ENCODE measurements around the gene FAM216B. TPM values are rescaled to one million over a fixed set of nuclear protein-coding genes. Genes with fewer than 3 reads are reported as not detected.

FAM216B gene
- polyA plus RNA-seq, 1 of the 3 experiments (the other 2 are of a cell fraction) = not detected

- ChIA-PET POLR2A (no interaction called here), CTCF (no interaction called here)
- Histone ChIP-seq H2AFZ (ENCODE audit: low read depth) (0 out of 2 replicates have a peak overlapping the region, but pooled peaks have one; percentile 53), H3K9ac (no peak overlapping the region), H3K79me2 (ENCODE audit: insufficient read depth) (no peaks in the 10 kb centered on the region), H3K9me3 (no peaks in the 10 kb centered on the region), H3K27ac (ENCODE audit: low read depth in 2 of 2, low read length in 1 of 2) (no peak overlapping the region), H3K36me3 (replicated peaks in 1 of 2; ENCODE audit: control insufficient read depth in 1 of 2, insufficient read depth in 2 of 2, low read length in 1 of 2) (no peaks in the 10 kb centered on the region), H4K20me1 (ENCODE audit: insufficient read depth) (no peaks in the 10 kb centered on the region), H3K9me2 (no peaks in the 10 kb centered on the region), H3K4me1 (ENCODE audit: control insufficient read depth in 1 of 2, insufficient read depth in 2 of 2, low read depth in 1 of 2, low read length in 1 of 2) (peaks cover 0 to 2% of the 10 kb centered on the region in 2 experiments; a peak in 1 of 4 replicates), H3K4me3 (ENCODE audit: low read depth in 2 of 2, low read length in 1 of 2) (no peak overlapping the region), H3K27me3 (ENCODE audit: insufficient read depth) (no peaks in the 10 kb centered on the region), H3F3A (replicated peaks; ENCODE audit: insufficient read depth) (no peaks in the 10 kb centered on the region), H3K4me2 (no peak overlapping the region)
- 56% methylated on average over 1 of the region's 1 CpG for WGBS (ENCODE audit: low lambda C conversion rate)
- DNase-seq = peak; percentile 9
- no peak for TF ChIP-seq FOXM1 (IDR thresholded peaks at IDR 0.05; ENCODE audit: low read depth)
- peak; percentile 74; the same call in 1 of the 2 replicates for TF ChIP-seq USF1 (IDR thresholded peaks at IDR 0.05; ENCODE audit: borderline replicate concordance, low read depth)
- TF ChIP-seq ELF1 (IDR thresholded peaks at IDR 0.05) = peak; percentile 71
Observed at GRCh38 chr13:42740753-42741152, 40.6 kb upstream of the FAM216B start.

- no peak overlapping the region for H2AFZ ChIP-seq (ENCODE audit: low read depth)
- H3K4me2 ChIP-seq = no peak overlapping the region
- H3K27ac ChIP-seq (ENCODE audit: low read depth in 2 of 2, low read length in 1 of 2) = no peak overlapping the region
- ChIA-PET POLR2A (interaction anchor here (0.8 kb wide), 1 partner anchor 14 kb away, joined by 3 read pairs; no protein-coding TSS in a partner anchor), CTCF (no interaction called here)
- no peaks in the 10 kb centered on the region for H4K20me1 ChIP-seq (ENCODE audit: insufficient read depth)
- no peaks in the 10 kb centered on the region for H3K79me2 ChIP-seq (ENCODE audit: insufficient read depth)
- DNase-seq = no peak
- no peak overlapping the region for H3K9ac ChIP-seq
- H3K4me1 ChIP-seq (ENCODE audit: control insufficient read depth in 1 of 2, insufficient read depth in 2 of 2, low read depth in 1 of 2, low read length in 1 of 2) = peaks cover 0 to 2% of the 10 kb centered on the region in 2 experiments; a peak in 1 of 4 replicates
- no peaks in the 10 kb centered on the region for H3K36me3 ChIP-seq (replicated peaks in 1 of 2; ENCODE audit: control insufficient read depth in 1 of 2, insufficient read depth in 2 of 2, low read length in 1 of 2)
- H3K9me2 ChIP-seq = no peaks in the 10 kb centered on the region
- H3K27me3 ChIP-seq (ENCODE audit: insufficient read depth) = no peaks in the 10 kb centered on the region
- 93% methylated on average over 2 of the region's 2 CpGs for WGBS (ENCODE audit: low lambda C conversion rate)
- TF ChIP-seq FOXM1 (IDR thresholded peaks at IDR 0.05; ENCODE audit: low read depth) (no peak), RAD21 (IDR thresholded peaks at IDR 0.05; ENCODE audit: low read length) (no peak), EZH2phosphoT487 (IDR thresholded peaks at IDR 0.05; ENCODE audit: borderline replicate concordance, low read depth) (no peak), MXI1 (IDR thresholded peaks at IDR 0.05; ENCODE audit: low read depth, low read length) (no peak), USF2 (IDR thresholded peaks at IDR 0.05; ENCODE audit: borderline replicate concordance, low read depth, low read length) (no peak), RCOR1 (IDR thresholded peaks at IDR 0.05; ENCODE audit: low read length) (no peak), MAX (IDR thresholded peaks at IDR 0.05; ENCODE audit: low read depth) (no peak), YY1 (IDR thresholded peaks at IDR 0.05; ENCODE audit: low read depth) (no peak), RFX5 (IDR thresholded peaks at IDR 0.05; ENCODE audit: low read length) (no peak), ELF1 (IDR thresholded peaks at IDR 0.05) (no peak), SMC3 (IDR thresholded peaks at IDR 0.05; ENCODE audit: low read depth, low read length) (no peak), NRF1 (IDR thresholded peaks at IDR 0.05; ENCODE audit: low read depth, low read length) (no peak), CTCF (IDR thresholded peaks at IDR 0.05) (no peak), JUND (IDR thresholded peaks at IDR 0.05) (no peak), TCF12 (IDR thresholded peaks at IDR 0.05) (no peak), NFIC (IDR thresholded peaks at IDR 0.05; ENCODE audit: borderline replicate concordance) (no peak)
- no peaks in the 10 kb centered on the region for H3F3A ChIP-seq (replicated peaks; ENCODE audit: insufficient read depth)
- no peak overlapping the region for H3K4me3 ChIP-seq (ENCODE audit: low read depth in 2 of 2, low read length in 1 of 2)
- no peaks in the 10 kb centered on the region for H3K9me3 ChIP-seq
Observed at GRCh38 chr13:42741914-42742313, 39.5 kb upstream of the FAM216B start.
